ENCODE measurements around the gene USP1. TPM values are rescaled to one million over a fixed set of nuclear protein-coding genes. Genes with fewer than 3 reads are reported as not detected.

Gene USP1
- total RNA-seq, 1 donor from 2014 or later: 22.3 TPM

DNA sequence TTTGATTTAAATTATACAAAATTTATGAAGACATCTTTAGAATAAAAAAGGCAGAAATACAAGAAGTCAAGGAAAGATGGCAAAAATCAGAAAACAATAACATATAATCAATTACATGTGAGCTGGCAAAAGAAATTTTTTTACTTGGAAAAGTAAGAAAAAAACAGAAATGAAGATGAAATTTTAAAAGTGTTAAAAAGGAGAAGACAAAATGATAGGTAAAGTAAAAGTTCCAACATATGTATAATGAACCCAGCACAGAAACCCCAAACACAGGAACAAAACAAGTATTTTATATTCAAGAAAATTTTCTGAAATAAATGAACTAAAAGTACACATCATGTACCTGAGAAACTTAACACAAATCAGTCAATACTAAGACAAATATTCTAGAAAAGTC lies 63.4 kb downstream of the USP1 start:
- no peaks in the 10 kb centered on the region for H3K4me1 ChIP-seq
- ATAC-seq: no peak
- TF ChIP-seq, protein P1, sequence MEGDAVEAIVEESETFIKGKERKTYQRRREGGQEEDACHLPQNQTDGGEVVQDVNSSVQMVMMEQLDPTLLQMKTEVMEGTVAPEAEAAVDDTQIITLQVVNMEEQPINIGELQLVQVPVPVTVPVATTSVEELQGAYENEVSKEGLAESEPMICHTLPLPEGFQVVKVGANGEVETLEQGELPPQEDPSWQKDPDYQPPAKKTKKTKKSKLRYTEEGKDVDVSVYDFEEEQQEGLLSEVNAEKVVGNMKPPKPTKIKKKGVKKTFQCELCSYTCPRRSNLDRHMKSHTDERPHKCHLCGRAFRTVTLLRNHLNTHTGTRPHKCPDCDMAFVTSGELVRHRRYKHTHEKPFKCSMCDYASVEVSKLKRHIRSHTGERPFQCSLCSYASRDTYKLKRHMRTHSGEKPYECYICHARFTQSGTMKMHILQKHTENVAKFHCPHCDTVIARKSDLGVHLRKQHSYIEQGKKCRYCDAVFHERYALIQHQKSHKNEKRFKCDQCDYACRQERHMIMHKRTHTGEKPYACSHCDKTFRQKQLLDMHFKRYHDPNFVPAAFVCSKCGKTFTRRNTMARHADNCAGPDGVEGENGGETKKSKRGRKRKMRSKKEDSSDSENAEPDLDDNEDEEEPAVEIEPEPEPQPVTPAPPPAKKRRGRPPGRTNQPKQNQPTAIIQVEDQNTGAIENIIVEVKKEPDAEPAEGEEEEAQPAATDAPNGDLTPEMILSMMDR (IDR thresholded peaks at IDR 0.05): no peak

More for the DNA sequence above, 63.4 kb downstream of the USP1 start:
- intact Hi-C loops (cut with DNase I): loop anchor here (10.0 kb wide), 1 partner anchor 245 kb away; no protein-coding TSS in a partner anchor
- Histone ChIP-seq H3K36me3 (peaks cover 20% of the 10 kb centered on the region), H3K4me3 (no peak overlapping the region), H3K27ac (no peak overlapping the region), H3K9me3 (no peaks in the 10 kb centered on the region), H3K27me3 (ENCODE audit: low read depth) (no peaks in the 10 kb centered on the region)
- no peak for DNase-seq

Other genes starting within 250 kb of the USP1 start
- gene L1TD1, start 242.2 kb upstream of the USP1 start, total RNA-seq: 0.59 TPM
- gene KANK4, start 117.6 kb upstream of the USP1 start, total RNA-seq: 4.4 TPM
- not detected for gene ANGPTL3, start 160.5 kb downstream of the USP1 start, total RNA-seq